Liver (tissue), 3 donors: ENCODE measurements around the gene CHRD.

Experiments
- ATF3 ChIP-seq: IDR thresholded peaks from 2 replicates; pipeline ENCODE4 v1.6.1; 2016; ENCODE audit warnings: antibody characterized with exemption
- EGR1 ChIP-seq, 2 donors: IDR thresholded peaks; 2 replicates each; pipeline ENCODE4 v1.6.1; 2016 to 2018; ENCODE audit warnings: antibody characterized with exemption in 2 of 2, low read depth in 2 of 2
- FOXA1 ChIP-seq: IDR thresholded peaks from 2 replicates; pipeline ENCODE4 v1.6.1; 2016; ENCODE audit warnings: antibody characterized with exemption
- JUND ChIP-seq, 2 donors: IDR thresholded peaks; 2 replicates each; pipeline ENCODE4 v1.6.1; 2016; ENCODE audit warnings: antibody characterized with exemption in 2 of 2
- NR2F2 ChIP-seq: IDR thresholded peaks from 2 replicates; pipeline ENCODE4 v1.6.1; 2016; ENCODE audit warnings: antibody characterized with exemption
- RAD21 ChIP-seq, 2 donors: IDR thresholded peaks; 2 replicates each; pipeline ENCODE4 v1.6.1; 2016; ENCODE audit warnings: antibody characterized with exemption in 2 of 2, mild to moderate bottlenecking in 2 of 2
- SP1 ChIP-seq: IDR thresholded peaks from 2 replicates; pipeline ENCODE4 v1.6.1; 2018; ENCODE audit warnings: antibody characterized with exemption, mild to moderate bottlenecking
- TAF1 ChIP-seq: conservative IDR thresholded peaks from 2 replicates; pipeline ENCODE4 v1.6.1; 2016; ENCODE audit warnings: antibody characterized with exemption, mild to moderate bottlenecking
- YY1 ChIP-seq: IDR thresholded peaks from 2 replicates; pipeline ENCODE4 v1.6.1; 2016; ENCODE audit warnings: antibody characterized with exemption, mild to moderate bottlenecking
- ZBTB33 ChIP-seq: IDR thresholded peaks from 2 replicates; pipeline ENCODE4 v1.6.1; 2016; ENCODE audit warnings: antibody characterized with exemption
- TF ChIP-seq, protein P1 (sequence below): fragments of 150-350 bp; IDR thresholded peaks from 2 replicates; pipeline ENCODE4 v1.5.1; 2017; ENCODE audit warnings: improper control_type of control experiment, low read depth, low read length; ENCODE audit not compliant: missing input control
- donor health status: healthy.
- donor health status: healthy.

- TF ChIP-seq SP1 = no peak
- no peak for TF ChIP-seq FOXA1
- no peak for TF ChIP-seq NR2F2
- TF ChIP-seq RAD21 (IDR thresholded peaks at IDR 0.05) = no peak
- TF ChIP-seq, protein P1, sequence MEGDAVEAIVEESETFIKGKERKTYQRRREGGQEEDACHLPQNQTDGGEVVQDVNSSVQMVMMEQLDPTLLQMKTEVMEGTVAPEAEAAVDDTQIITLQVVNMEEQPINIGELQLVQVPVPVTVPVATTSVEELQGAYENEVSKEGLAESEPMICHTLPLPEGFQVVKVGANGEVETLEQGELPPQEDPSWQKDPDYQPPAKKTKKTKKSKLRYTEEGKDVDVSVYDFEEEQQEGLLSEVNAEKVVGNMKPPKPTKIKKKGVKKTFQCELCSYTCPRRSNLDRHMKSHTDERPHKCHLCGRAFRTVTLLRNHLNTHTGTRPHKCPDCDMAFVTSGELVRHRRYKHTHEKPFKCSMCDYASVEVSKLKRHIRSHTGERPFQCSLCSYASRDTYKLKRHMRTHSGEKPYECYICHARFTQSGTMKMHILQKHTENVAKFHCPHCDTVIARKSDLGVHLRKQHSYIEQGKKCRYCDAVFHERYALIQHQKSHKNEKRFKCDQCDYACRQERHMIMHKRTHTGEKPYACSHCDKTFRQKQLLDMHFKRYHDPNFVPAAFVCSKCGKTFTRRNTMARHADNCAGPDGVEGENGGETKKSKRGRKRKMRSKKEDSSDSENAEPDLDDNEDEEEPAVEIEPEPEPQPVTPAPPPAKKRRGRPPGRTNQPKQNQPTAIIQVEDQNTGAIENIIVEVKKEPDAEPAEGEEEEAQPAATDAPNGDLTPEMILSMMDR = no peak
- TF ChIP-seq ATF3 = no peak
- no peak for TF ChIP-seq ZBTB33
- no peak for TF ChIP-seq JUND (IDR thresholded peaks at IDR 0.05)
- TF ChIP-seq TAF1 = no peak
- TF ChIP-seq EGR1 (IDR thresholded peaks at IDR 0.05; ENCODE audit: low read depth in 2 of 2) = no peak
- TF ChIP-seq YY1 = no peak
Measured at GRCh38 chr3:184332370-184333090, 47.3 kb upstream of the CHRD start.
